Thyroid gland (tissue), 4 donors: ENCODE results near the gene ACTA2. TPM values are rescaled to one million over a fixed set of nuclear protein-coding genes. Genes with fewer than 3 reads are reported as not detected.

Experiments used
- DNase-seq, 2 donors: peaks; one replicate each; pipeline ENCODE4 v3.0.0-alpha.2; 2019
- H3K27ac ChIP-seq, 3 donors: fragments of 200-600 bp; sonication (generic); 1 replicate in 2 of 3; 2 replicates in 1 of 3; pipeline ENCODE4 v1.5.1; 2016 to 2019; ENCODE audit warnings: mild to moderate bottlenecking in 1 of 3, moderate library complexity in 1 of 3
- H3K27me3 ChIP-seq: fragments of 200-600 bp; sonication (generic); one replicate; pipeline ENCODE4 v1.5.1; 2019
- H3K36me3 ChIP-seq, 2 donors: fragments of 200-600 bp; sonication (generic); one replicate each; pipeline ENCODE4 v1.5.1; 2016 to 2019
- H3K4me1 ChIP-seq, 2 donors: fragments of 200-600 bp; sonication (generic); one replicate each; pipeline ENCODE4 v1.5.1; 2017 to 2019
- H3K4me3 ChIP-seq, 3 donors: fragments of 200-600 bp; sonication (generic); replicated peaks in 1 of 3; 1 replicate in 2 of 3; 2 replicates in 1 of 3; pipeline ENCODE4 v1.5.1; 2016; ENCODE audit warnings: mild to moderate bottlenecking in 1 of 3
- H3K9me3 ChIP-seq: fragments of 200-600 bp; sonication (generic); one replicate; pipeline ENCODE4 v1.5.1; 2017
- POLR2A ChIP-seq, 2 donors: fragments of 450-650 bp; IDR thresholded peaks; one replicate each; pipeline ENCODE4 v1.6.1; 2017; ENCODE audit warnings: antibody characterized with exemption in 2 of 2, mild to moderate bottlenecking in 2 of 2, moderate library complexity in 1 of 2
- WGBS, 2 donors: methylation state at CpG; one replicate each; pipeline ENCODE4 v1.1.5; 2017; 5-methylcytosine and 5-hydroxymethylcytosine counted together
- intact Hi-C: fragments of 100-400 bp; cut with DNase I; formaldehyde crosslinking; loops from one replicate; pipeline ENCODE4 v1.15.1; 2023
- total RNA-seq, 4 donors: library from RNA; depleted of rRNA; stranded (reverse); fragments of >200 nt; gene quantifications; one replicate each; pipeline ENCODE4 v1.2.3, GENCODE V29; 2016
- TF ChIP-seq, protein P1 (sequence below), 6 experiments: fragments of 200-600 bp in 3 of 6; fragments of 450-650 bp in 3 of 6; sonication (generic) in 3 of 6; IDR thresholded peaks; one replicate each; pipeline ENCODE4 v1.5.1; 2016 to 2019; ENCODE audit warnings: antibody characterized with exemption in 6 of 6, mild to moderate bottlenecking in 2 of 6, inconsistent platforms in 1 of 6, moderate library complexity in 1 of 6

The ACTA2 gene
- total RNA-seq, 4 donors from 2014 or later: 61.5 to 173 (median 72.2) TPM

DNA sequence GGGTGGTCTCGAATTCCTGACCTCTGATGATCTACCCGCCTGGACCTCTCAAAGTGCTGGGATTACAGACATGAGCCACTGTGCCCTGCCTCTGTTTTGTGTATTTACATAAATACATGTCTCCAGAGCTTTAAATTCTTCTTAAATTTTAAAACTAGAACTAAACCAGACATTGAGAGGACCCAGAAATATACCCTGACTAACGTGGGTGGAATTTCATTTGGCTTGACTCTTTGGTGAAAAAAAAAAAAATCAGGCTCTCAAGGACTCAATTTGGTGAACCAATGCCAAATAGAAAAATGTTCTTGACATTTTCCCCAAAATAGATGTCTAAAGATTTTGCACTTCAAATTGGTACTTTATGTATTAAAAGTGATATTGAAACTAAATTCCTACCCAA lies 21.4 kb upstream of the ACTA2 start:
- intact Hi-C loops: no loop called here
- Histone ChIP-seq H3K4me1 (peaks cover 6 to 16% of the 10 kb centered on the region in 2 donors), H3K27ac (peak overlapping the region in 2 of 3 donors; percentile 58 to 77), H3K36me3 (no peaks in the 10 kb centered on the region), H3K9me3 (no peaks in the 10 kb centered on the region), H3K4me3 (no peak overlapping the region), H3K27me3 (no peaks in the 10 kb centered on the region)
- TF ChIP-seq POLR2A (IDR thresholded peaks at IDR 0.05): no peak
- TF ChIP-seq, protein P1, sequence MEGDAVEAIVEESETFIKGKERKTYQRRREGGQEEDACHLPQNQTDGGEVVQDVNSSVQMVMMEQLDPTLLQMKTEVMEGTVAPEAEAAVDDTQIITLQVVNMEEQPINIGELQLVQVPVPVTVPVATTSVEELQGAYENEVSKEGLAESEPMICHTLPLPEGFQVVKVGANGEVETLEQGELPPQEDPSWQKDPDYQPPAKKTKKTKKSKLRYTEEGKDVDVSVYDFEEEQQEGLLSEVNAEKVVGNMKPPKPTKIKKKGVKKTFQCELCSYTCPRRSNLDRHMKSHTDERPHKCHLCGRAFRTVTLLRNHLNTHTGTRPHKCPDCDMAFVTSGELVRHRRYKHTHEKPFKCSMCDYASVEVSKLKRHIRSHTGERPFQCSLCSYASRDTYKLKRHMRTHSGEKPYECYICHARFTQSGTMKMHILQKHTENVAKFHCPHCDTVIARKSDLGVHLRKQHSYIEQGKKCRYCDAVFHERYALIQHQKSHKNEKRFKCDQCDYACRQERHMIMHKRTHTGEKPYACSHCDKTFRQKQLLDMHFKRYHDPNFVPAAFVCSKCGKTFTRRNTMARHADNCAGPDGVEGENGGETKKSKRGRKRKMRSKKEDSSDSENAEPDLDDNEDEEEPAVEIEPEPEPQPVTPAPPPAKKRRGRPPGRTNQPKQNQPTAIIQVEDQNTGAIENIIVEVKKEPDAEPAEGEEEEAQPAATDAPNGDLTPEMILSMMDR (IDR thresholded peaks at IDR 0.05): no peak
- DNase-seq: no peak
- WGBS, 2 donors: 66 to 73% methylated on average over 3 of the region's 3 CpGs

- no peaks in the 10 kb centered on the region for H3K9me3 ChIP-seq
- H3K4me3 ChIP-seq: no peak overlapping the region
- WGBS, 2 donors: 71 to 82% methylated on average over 5 of the region's 5 CpGs
- no peaks in the 10 kb centered on the region for H3K27me3 ChIP-seq
- peaks cover 6 to 25% of the 10 kb centered on the region in 2 donors for H3K4me1 ChIP-seq
- TF ChIP-seq, protein P1 (IDR thresholded peaks at IDR 0.05): no peak
- no peak for TF ChIP-seq POLR2A (IDR thresholded peaks at IDR 0.05)
- H3K36me3 ChIP-seq: no peaks in the 10 kb centered on the region
- no peak overlapping the region for H3K27ac ChIP-seq
- DNase-seq: no peak
- intact Hi-C loops: no loop called here
Measured at GRCh38 chr10:88971221-88972061, 18.9 kb upstream of the ACTA2 start.

DNA sequence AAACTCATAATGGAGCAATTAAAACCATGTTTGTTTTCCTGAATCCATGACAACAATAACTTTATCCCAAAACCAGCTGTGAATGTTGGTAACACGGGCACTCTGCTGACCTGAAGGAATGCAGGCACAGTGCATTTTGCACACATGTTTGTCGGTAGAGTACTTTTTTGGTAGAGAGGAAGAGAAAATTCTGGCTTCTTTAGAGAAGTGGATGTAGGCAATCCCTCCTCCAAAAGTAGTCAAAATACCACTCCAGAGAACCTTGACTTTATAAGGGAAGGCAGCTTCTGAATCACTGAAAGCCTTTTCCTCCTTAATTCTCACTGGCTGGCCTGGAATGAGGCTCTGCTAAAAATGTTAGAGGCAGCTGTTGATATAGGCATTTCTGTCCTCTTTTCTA lies 15.8 kb upstream of the ACTA2 start:
- intact Hi-C loops: no loop called here
- peak in 1 of 2 donors; percentile 37 for TF ChIP-seq POLR2A (IDR thresholded peaks at IDR 0.05)
- TF ChIP-seq, protein P1 (IDR thresholded peaks at IDR 0.05): no peak
- H3K4me1 ChIP-seq: peaks cover 0 to 9% of the 10 kb centered on the region in 2 donors
- peak overlapping the region in 1 of 3 donors; percentile 38 for H3K27ac ChIP-seq
- H3K36me3 ChIP-seq: no peaks in the 10 kb centered on the region
- H3K4me3 ChIP-seq: no peak overlapping the region
- H3K9me3 ChIP-seq: no peaks in the 10 kb centered on the region
- no peaks in the 10 kb centered on the region for H3K27me3 ChIP-seq
- no peak for DNase-seq
- WGBS, 2 donors: 30 to 45% methylated on average over 2 of the region's 2 CpGs

- TF ChIP-seq, protein P1 (IDR thresholded peaks at IDR 0.05): no peak
- no peak for TF ChIP-seq POLR2A (IDR thresholded peaks at IDR 0.05)
- no peak overlapping the region for H3K27ac ChIP-seq
- H3K4me1 ChIP-seq: peaks cover 0 to 9% of the 10 kb centered on the region in 2 donors
- 20 to 34% methylated on average over 3 of the region's 3 CpGs for WGBS, 2 donors
- no peaks in the 10 kb centered on the region for H3K27me3 ChIP-seq
- no peaks in the 10 kb centered on the region for H3K36me3 ChIP-seq
- no peak overlapping the region for H3K4me3 ChIP-seq
- peak; percentile 38 to 56 for DNase-seq
- intact Hi-C loops: no loop called here
- no peaks in the 10 kb centered on the region for H3K9me3 ChIP-seq
Measured at GRCh38 chr10:88966797-88967196, 14.2 kb upstream of the ACTA2 start.

- H3K27me3 ChIP-seq: no peaks in the 10 kb centered on the region
- no peak overlapping the region for H3K27ac ChIP-seq
- no peak overlapping the region for H3K4me3 ChIP-seq
- H3K4me1 ChIP-seq: peaks cover 0 to 9% of the 10 kb centered on the region in 2 donors
- no peak for TF ChIP-seq POLR2A (IDR thresholded peaks at IDR 0.05)
- TF ChIP-seq, protein P1 (IDR thresholded peaks at IDR 0.05): no peak
- DNase-seq: no peak
- no peaks in the 10 kb centered on the region for H3K9me3 ChIP-seq
- intact Hi-C loops: no loop called here
- H3K36me3 ChIP-seq: no peaks in the 10 kb centered on the region
- 80 to 83% methylated on average over 3 of the region's 3 CpGs for WGBS, 2 donors
Measured at GRCh38 chr10:88964869-88965415, 12.4 kb upstream of the ACTA2 start.
